GM10266 (cell line): ENCODE data around the gene POP7.

Source experiments
- DNase-seq: peaks from one replicate; pipeline ENCODE4 v3.0.0; 2012; ENCODE audit errors: extremely low spot score
- TF ChIP-seq, protein P1 (sequence below): IDR thresholded peaks from 2 replicates; pipeline ENCODE4 v1.5.1; 2012; ENCODE audit warnings: mild to moderate bottlenecking, low read depth; ENCODE audit not compliant: control insufficient read depth, insufficient read depth; ENCODE audit errors: missing control alignments

POP7 gene

DNA sequence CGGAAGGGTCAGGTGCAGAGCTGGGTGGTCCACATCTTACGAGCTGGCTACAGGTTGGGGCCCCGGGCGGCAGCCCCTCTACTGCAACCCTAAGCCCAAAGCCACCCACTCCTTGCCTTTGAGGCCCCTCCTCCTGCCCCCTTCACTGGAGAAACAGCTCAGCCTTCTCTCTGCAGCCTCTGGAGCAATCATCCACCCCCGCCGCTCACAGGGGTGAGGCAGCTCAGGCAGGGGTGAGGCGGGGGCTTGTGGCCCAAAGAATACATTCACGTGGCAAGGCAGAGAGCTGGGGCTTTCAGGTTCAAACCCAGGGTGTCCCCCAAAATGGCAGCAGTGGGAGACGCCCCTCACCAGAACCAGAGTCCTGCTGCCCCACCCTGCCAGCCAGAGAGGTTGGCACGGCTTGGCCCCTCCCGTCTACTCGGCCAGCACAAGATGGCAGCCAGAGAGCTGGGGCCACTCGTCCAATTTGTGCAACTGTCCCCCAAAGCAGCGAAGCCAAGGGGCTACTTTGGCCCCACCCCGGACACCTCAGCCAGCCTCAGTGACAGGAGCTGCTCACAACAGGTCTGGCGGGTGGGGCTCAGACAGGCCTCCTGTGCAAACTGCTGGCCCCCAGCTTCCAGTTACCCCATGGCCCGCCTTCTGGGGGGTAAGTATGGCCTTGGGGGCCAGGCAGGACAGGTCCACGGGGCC, 25.2 kb upstream of the POP7 start:
- peak; percentile 21 for DNase-seq
- TF ChIP-seq, protein P1, sequence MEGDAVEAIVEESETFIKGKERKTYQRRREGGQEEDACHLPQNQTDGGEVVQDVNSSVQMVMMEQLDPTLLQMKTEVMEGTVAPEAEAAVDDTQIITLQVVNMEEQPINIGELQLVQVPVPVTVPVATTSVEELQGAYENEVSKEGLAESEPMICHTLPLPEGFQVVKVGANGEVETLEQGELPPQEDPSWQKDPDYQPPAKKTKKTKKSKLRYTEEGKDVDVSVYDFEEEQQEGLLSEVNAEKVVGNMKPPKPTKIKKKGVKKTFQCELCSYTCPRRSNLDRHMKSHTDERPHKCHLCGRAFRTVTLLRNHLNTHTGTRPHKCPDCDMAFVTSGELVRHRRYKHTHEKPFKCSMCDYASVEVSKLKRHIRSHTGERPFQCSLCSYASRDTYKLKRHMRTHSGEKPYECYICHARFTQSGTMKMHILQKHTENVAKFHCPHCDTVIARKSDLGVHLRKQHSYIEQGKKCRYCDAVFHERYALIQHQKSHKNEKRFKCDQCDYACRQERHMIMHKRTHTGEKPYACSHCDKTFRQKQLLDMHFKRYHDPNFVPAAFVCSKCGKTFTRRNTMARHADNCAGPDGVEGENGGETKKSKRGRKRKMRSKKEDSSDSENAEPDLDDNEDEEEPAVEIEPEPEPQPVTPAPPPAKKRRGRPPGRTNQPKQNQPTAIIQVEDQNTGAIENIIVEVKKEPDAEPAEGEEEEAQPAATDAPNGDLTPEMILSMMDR, result no peak

DNA sequence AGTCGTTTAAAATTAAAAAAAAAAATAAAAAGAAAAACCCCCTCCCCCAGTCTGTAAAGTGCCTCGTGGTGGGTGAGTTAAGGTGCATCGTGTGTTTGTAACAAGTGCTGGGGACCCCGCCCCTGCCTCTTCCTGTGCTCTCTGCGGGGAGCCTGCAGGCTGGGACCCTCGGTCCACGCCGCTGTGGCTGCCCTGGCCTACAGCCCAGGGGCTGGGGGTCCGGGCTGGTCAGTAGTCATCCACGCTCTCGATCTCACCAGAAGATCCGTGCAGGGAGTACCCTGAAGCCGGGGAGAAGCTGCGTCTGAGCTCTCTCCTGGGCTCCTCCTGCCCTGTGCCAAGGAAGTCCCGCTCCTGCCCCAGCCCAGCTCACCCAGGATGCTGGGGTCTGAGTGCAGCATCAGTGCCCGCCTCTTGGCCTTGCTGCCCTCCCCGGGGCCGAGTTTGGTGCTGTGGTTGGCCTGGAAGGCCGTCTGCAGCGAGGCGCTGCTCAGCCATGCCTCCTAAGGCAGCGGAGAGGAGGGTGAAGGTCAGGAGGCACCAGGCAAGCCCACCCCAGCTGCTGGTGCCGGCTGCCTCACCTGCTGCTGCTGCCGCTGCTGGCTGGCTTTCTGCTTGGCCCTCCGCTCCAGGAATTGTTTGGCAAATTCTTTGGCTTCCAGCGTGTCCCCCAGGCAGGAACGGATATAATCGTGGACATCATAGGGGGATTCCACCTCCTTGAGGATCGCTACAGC, 24.3 kb upstream of the POP7 start:
- DNase-seq, result peak; percentile 23
- TF ChIP-seq, protein P1, result no peak

DNA sequence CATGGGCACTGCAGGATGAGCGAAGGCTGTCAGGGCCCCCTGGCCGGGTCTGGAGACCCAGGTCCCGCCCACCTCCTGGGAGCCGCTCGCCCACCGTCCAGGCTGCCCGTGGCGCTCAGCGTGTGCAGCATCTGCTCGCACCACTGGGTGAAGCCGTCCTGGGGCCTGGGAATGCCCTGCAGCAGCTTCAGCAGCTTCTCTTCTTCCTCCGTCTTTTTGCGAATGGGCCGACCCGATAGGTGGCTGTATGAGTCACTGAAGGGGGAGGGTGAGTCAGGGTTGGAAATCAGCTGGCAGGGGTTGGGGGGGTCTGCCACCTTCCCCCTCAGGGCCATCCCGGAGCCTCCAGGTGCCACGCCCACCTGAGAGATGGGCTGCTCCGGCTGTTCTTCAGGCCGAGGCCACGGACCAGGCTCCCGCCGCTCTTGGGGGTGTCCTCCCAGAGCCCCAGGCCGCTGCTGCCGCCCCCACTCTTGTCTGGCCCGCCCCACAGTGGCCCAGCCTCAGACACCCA, 23.6 kb upstream of the POP7 start:
- TF ChIP-seq, protein P1, result no peak
- no peak for DNase-seq

DNA sequence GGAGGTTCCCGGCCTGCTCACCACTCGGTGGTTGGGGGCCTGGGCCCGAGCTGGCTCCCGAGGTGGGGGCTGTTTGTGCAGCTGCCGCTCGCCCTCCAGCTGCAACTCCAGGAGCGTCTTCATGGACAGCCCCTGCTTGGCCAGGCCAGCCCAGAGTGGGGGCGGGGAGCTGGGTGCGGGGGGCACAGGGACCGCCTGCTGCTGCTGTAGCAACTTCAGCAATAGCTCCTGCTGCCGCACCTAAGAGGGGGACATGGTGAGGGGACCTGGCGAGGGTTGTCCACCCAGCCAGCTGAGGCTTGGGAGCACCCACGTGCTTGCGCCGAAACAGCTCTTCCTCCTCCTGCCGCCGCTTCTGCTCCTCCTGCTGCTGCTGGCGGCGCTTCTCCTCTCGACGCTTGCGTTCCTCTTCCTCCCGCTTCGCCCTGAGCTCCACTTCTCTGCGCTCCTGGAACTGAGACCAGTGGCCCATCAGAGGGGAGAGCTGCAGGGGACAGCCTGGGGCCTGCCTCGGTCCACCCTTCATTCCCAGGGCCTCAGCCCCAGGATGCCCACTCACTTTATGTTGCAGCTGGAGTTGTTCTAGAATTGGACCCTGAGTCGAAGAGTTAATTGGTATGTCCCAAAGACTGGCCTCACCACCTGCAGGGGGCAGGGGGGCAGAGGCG, 22.8 kb upstream of the POP7 start:
- peak; percentile 29 for DNase-seq
- TF ChIP-seq, protein P1, result no peak

DNA sequence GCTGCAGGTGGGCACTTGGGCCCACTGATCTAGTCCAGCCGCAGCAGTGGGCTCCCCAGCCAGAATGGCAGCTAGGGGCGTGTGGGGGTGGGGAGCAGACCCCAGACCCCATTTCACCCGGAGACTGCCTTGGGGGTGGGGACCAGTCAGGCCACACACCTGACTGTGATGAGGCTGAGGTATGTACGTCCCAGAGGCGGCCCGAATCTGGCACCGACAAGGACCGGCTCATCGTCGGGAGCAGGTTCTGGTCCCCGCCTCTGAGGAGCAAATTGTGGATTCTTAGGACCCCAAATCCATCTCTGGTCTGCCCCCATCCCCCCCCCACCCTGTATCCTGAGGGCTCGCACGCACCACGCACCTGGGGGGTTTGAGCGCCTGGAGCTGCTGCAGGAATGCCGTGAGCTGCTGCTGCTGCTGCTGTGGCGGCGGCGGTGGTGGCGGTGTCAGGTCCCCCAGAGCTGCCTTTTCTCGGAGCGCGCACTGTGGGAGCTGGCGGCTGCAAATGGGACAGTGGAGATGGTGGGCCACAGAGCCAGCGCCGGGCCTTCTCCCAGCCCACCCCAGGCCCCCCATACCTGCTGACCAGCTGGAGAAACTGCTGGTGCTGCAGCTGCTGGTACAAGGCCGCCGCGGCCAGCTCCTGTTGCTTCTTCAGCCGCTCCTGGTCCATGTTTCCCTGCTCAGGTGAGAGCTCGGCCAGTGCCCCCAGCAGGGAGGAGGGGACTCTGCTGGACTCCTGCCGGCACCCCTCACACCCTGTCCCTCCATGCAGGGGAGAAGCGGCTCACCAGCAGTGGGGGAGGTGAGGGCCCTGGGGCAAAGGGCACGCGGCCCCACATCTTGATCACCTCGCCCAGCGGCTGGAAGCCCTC, 22.0 kb upstream of the POP7 start:
- TF ChIP-seq, protein P1, result no peak
- DNase-seq, result peak; percentile 28

DNA sequence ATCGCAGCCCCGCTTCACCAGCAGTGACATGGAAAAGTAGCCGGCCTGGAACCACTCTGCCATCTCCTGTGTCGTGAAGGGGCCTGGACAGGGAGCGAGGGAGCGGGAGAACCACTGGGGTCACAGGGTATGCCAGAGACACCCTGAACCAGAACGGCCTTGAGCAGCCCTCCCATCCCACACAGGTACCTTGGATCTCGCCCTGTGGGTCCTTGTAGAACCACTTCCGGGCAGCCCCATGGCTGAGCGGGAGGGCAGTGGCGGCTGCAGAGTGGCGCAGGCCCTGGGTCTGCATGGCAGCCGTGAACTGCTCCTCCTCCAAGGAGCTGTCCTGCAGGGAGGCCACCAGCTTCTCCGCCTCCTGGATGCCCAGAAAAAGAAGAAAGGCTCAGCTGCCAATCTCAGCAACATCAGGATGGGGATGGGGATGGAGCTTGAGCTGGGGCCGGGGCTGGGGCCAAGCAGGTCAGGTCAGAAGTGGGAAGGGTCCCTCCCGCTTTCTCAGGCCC, 21.3 kb upstream of the POP7 start:
- DNase-seq, result peak; percentile 19

More for the DNA sequence above, 21.3 kb upstream of the POP7 start:
- TF ChIP-seq, protein P1, result no peak
